NCI-H2196 (cell line): Measurements from ENCODE around the gene IQSEC3.
"Not testable (repeated sequence)": the region's sequence is repeated elsewhere in the genome, so short reads cannot be mapped to it uniquely, and the experiment has no call there.

Source experiments
- DNase-seq: peaks from one replicate; lab custom pipeline; 2025; ENCODE audit not compliant: unreplicated experiment; lab: John Stamatoyannopoulos, UW

IQSEC3 gene

DNA sequence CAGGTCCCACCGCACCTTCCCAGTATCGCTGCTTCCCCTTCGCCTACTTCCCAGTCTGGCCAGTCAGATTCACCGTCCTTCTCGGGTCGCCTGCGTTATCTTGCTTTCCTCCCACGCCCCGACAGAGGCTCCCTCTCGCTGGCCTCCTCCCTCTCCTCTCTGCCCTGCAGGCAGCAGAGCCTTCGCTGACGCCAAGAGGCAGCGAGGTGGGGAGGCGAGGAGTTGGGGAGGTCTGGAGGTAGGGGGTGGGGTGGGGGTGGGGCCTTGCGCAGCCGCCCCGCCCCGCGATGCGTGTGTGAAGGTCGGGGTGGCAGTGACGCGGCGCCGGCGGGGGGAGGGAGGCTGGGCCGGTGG lies at the start of gene IQSEC3:
Gene IQSEC3, plus strand, starts transcription at position 340 of the 354 bp plus-strand sequence. CDS start 116 bp downstream, outside the sequence.
- not testable (repeated sequence) for DNase-seq

DNA sequence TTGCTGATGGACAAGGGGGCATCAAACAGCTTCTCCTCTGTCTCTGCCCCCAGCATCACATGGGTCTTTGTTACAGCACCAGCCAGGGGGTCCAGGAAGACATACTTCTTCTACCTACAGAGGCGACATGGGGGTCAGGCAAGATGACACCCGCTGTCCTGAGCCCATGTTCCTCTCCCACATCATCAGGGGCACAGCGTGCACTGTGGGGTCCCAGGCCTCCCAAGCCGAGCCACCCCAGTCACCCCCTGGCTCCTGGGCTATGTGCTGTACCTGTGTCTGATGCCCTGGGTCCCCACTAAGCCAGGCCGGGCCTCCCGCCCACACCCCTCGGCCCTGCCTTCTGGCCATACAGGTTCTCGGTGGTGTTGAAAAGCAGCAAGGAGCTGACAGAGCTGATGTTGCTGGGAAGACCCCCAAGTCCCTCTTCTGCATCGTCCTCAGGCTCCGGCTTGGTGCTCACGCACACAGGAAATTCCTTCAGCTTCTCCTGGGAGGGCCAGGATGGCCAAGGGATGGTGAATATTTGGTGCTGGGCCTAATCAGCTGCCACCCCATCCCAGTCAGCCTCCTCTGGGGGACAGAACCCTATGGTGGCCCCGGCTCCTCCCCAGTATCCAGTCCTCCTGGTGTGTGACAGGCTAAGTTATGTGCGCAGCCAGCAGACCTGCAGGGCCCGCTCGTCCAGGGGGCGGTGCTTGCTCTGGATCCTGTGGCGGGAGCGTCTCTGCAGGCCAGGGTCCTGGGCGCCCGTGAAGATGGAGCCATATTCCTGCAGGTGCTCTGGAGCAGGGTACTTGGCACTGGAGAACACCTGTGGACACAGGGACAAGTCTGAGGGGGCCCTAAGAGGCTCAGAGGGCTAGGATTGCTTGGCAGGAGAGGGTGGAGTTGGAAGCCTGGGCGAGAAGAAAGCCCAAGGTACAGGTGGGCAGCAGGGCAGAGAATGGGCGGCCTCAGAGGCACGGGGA lies 48.9 kb upstream of the IQSEC3 start:
- DNase-seq: not testable (repeated sequence)

DNA sequence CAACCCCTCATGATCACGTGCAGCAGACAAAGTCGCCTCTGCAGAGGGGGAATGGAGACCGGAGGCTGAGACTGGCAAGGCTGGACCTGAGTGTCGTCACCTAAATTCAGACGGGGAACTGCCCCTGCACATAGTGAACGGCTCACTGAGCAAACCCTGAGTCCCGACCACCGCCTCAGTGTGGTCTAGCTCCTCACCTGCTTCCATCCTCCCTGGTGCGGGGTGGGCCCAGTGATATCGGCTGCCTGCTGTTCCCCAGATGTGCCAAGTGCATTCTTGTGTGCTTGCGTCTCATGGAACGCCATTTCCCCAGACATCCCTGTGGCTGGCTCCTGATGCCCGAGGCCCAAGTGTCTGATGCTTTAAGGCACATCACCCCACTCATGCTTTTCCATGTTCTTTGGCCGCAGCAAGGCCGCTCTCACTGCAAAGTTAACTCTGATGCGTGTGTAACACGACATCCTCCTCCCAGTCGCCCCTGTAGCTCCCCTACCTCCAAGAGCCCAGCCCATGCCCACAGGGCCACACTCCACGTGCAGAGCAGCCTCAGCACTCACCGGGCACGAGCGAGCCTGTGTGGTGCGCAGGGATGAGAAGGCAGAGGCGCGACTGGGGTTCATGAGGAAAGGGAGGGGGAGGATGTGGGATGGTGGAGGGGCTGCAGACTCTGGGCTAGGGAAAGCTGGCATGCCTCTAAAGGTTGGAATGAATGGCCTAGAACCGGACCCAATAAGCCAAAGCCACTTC lies 47.6 kb upstream of the IQSEC3 start:
- DNase-seq: not testable (repeated sequence)

DNA sequence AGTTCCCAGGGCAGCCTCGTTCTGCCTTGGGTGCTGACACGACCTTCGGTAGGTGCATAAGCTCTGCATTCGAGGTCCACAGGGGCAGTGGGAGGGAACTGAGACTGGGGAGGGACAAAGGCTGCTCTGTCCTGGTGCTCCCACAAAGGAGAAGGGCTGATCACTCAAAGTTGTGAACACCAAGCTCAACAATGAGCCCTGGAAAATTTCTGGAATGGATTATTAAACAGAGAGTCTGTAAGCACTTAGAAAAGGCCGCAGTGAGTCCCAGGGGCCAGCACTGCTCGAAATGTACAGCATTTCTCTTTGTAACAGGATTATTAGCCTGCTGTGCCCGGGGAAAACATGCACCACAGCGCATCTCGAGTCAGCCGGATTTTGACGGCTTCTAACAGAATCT lies 46.7 kb upstream of the IQSEC3 start:
- DNase-seq: not testable (repeated sequence)

DNA sequence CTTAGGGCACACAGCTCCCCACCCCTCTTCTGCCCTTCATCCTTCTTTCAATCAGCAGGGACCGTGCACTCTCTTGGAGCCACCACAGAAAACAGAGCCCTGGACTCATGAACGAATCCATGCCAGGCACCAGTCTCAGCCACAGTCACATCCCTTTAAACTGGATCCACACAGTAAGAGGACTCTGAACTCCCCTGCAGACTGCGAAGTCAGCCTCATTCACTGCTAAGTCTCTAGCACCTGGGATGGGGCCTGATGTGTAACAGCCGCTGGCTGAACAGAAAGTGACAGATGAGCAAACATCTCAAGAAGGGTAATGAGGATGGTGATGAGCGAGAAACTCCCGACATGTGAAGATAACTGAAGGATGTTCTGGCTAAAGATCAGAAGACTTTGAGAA lies 45.8 kb upstream of the IQSEC3 start:
- DNase-seq: no peak

DNA sequence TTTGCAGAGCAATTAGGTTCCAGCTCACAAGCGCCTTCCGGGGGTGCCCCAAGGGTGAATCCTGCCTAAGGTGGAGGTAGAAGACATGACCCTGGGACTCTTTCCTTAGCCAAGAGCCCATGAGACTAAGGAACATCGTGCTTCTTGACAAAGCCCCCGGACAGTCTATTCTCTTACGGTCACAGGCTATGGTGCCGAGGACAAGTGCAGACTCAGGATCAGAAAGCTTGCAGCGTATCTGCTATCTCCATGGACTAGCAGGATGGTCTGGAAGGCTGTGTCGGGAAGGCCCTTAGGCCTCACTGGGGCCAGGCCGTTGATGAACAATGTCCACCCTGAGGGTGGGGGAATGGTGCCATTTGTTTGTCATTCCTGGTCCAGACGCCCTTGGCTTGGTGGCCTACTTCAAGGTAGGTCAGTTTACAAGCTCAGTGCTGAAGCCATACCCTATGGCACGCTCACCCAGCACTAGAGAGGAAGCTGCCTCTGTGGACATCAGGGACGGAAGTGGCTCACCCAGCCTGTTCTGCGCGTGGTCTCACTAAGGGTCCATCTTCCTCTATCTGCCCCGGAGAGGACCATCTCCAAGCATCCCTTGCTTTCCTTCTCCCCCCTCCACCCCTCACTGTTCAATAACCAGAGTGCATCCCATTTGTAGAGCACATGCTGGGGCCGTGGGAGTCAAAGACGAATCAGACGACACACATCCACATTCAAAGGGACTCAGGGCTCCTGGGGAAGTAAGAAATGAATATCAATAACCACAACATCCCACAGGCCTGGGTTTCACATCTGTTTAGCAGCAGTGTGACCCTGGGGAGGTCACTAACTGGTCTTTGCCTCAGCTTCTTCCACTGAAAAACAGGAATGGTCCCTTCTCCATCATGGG lies 45.0 kb upstream of the IQSEC3 start:
- no peak for DNase-seq

DNA sequence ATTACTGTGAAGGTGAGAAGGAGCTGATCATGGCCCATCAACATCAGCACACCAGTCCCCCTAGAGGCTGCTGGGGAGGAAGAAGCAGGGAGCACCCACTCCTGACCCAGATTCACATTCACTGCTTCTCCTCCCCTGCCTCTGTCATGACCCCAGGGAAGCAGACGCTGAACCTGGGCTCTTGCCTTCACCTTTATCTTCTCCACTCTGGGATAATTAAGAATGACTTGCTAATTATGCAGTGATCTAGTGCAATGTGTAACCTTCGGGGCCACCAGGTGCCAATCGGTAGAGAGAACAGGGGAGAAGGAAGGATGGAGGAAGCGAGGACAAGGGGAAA lies 44.4 kb upstream of the IQSEC3 start:
- DNase-seq: no peak

DNA sequence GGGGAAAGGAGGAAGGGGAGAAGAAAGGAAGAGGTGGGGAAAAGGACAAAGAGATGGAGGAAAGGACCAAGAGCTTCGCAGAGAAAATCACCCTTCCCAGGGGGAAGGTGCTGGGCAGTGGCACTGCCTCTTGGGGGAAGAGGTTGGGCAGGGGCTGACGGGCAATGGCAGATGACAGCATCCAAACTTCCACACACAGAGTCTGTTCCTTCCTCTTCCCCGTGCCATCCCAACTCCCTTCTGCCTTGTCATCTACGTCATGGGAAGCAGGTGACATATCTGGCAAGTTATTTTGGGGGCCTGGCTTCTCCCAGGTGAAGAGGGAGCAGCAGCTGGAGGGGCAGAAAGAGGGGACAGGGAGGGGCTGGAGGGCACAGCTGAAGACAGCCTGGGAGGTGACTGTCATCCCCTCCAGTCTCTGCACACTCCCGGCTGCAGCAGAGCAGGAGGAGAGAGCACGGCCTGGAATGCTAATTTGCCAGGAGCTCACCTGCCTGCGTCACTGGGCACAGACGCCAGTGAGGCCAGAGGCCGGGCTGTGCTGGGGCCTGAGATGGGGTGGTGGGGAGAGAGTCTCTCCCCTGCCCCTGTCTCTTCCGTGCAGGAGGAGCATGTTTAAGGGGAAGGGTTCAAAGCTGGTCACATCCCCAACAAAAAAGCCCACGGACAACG lies 43.9 kb upstream of the IQSEC3 start:
- DNase-seq: no peak

DNA sequence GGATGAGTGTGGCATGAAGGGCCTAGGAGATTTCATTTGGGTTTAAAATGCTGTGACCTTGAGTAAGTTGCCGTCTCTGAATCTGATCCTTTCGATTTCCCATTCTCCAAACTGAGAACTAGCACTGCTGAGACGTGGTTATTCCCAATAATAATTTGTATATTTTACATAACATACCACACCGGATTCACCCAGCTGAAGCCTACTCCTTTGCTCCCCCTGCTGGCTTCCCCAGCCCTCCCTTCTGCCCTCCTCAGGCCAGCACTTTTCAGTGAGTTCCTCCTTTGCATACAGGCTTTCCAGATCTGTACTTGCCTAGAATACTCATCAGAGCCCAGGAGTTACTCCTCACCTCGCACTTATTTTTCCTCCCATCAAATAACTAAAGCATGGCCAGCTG lies 38.7 kb upstream of the IQSEC3 start:
- not testable (repeated sequence) for DNase-seq

DNA sequence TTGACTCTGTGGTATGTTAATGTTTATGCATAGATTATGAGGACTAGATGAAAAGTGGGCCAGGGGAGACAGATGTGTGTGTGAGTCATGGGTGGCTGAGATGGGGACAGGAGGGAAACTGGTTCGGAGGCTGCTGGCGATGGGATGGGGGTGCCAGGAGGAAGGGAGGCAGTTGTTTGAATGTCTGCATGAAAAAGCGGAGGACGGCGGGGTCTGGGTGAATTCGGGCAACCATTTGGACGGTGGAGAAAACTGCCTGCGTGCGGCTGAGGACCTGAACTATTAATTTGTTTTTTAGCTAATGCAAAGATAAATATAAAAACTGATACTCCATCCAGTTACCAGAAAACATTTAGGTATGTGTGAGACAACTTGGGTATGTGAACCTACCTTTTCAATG lies 27.8 kb upstream of the IQSEC3 start:
- not testable (repeated sequence) for DNase-seq

DNA sequence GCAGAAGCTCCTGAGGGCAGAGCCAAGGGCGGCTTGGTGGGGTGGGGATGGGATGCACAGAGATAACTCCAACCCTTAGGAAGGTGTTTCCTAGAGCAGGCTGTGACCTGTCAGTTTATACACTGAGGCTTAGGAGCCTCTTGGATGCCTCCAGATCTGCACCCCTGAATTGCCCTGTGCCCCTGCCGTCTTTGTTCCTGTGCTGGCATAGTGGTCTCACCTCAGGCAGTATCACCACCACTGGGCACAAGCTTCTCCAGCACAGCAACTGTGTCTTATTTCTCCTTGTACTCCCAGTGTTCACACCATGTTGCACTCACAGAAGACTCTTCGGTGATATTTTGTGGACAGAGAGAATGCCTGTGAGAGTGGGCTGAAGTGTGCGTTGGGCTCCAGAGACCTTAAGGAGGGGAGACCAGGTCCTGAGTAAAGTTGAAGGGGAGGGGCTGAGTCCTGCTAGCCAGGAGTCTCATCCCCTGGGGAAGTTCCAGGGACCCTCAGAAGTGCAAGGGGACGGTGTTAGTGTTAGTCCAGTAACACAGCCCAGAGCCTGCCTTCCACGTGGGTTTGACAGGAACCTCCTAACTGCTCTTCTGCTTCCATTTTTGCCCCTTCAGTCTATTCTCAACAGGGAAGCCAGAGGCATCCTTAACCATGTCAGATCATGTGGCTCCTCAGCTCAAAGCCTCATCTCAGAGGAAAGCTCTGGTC lies 26.9 kb upstream of the IQSEC3 start:
- not testable (repeated sequence) for DNase-seq

DNA sequence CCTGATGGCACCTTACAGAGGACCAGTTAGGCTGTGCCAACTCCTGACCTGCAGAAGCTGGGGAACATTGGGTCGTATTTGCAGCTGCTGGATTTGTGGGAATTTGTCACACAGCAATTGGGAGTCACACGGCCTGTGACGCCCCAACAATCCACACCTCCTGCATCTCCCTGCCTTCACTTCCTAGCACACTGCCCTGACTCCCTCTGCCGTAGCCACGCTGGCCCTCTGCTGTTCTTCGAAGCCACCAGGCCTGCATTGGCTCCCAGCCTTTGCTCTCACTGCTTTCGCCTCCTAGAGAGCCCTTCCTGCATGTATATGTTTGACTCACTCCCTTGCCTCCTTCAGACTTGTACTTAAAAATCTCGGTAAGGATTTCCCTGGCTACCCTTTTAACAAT lies 22.2 kb upstream of the IQSEC3 start:
- DNase-seq: not testable (repeated sequence)

DNA sequence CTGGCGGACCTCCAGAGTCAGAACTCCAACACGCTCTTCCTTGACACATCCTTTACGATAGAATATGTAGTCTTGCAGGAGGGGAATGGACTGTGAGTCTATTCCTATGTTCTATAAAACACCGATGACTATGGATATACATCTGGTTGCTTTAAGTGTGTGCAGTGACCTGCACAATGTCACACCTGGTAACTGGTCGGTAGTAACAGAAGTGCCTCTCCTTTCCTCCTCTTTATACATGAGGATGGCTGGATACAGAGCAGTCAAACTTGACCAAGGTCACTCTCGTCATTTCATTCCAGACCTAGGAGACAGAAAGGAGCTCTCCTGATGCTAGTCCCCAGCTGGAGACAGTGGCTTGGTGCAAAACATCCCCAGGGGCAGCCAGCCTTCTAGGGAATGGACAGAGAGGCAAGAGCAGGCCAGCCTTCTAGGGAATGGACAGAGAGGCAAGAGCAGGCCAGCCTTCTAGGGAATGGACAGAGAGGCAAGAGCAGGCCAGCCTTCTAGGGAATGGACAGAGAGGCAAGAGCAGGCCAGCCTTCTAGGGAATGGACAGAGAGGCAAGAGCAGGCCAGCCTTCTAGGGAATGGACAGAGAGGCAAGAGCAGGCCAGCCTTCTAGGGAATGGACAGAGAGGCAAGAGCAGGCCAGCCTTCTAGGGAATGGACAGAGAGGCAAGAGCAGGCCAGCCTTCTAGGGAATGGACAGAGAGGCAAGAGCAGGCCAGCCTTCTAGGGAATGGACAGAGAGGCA lies 21.2 kb upstream of the IQSEC3 start:
- DNase-seq: not testable (repeated sequence)

DNA sequence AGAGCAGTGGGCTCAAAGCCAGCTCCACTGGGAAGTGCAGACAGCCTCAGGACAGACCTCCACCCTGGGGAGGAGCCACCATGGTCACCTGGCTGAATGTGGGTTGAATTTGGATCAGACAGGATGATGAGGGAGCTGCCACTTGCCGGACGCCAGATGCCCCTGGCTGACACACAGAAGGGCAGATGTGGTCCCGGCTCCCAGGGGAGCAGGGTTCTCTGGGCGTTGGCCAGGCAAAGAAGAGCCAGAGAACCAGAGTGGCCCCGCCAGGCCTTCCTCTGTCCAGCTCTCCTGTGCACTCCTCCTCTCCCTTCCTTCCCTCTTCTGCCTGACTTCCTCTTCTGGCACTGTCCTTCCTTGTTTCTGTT lies 20.6 kb upstream of the IQSEC3 start:
- DNase-seq: not testable (repeated sequence)

DNA sequence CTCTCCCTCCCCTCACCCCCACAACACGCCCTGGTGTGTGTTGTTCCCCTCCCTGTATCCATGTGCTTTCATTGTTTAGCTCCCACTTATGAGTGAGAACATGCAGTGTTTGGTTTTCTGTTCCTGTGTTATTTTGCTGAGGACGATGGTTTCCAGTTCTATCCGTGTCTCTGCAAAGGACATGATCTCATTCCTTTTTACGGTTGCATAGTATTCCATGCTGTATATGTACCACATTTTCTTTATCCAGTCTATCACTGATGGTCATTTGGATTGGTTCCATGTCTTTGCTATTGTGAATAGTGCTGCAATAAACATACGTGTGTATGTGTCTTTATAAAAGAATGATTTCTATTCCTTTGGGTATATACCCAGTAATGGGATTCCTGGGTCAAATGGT lies 20.0 kb upstream of the IQSEC3 start:
- not testable (repeated sequence) for DNase-seq

DNA sequence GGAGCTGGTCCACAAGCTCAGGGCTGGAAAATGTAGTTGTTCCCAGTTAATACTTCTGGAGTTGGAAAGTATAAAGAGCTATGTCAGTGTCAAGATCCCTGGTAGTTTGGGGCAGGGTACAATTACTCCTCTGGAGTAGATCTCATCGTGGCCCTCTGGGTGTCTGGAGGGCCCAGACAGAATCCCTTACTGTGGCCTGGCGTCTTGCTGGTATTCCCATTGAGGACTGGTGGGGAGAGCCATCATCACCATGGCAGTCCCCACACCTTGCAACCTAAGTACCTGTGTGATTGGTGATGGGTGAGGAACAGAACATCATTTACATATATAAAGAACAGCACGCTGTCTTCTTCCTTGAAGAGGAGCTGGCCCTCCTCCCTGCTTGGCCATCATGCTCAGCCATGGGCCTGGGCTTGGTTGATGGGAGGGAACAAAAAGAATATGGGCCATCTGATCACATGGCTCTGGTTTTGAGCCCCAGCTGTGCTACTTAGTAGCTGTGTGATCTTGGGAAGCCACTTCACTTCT lies 18.8 kb upstream of the IQSEC3 start:
- not testable (repeated sequence) for DNase-seq

DNA sequence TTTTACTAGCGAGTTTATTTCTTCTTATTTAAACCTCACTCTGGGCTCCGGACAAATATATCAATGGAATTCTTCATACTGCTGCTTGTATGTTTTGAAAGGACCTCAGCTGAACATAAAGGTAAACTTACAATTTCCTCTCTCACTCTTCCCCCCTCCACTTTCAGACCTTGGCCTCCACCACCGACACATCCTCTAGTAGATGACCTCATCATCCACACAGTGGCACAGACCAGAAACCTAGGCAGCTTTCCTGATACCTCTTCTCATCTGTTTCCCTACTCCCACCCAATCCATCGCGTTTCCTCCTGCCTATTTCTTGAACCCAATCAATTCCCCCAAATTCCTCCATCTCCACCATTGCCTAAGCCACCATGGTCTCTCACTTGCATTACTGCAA lies 17.4 kb upstream of the IQSEC3 start:
- DNase-seq: not testable (repeated sequence)

DNA sequence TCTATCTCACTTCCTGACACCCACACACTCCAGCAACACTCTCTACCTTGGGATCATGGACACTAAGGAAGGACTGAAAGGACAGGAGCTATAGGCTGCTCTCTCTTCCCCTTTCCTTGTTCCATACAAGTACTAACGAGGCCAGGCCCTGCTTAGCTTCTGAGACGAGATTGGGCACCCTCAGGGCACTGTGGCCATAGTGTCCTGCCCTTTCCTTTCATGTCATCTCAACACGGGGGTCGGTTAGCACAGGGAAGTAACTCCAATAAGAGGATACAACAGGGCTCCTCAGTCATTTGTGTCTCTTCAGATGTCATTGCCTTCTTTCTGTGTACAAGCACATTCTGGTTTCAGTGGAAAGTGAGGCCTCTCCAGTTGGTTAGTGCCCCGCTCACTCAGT lies 15.5 kb upstream of the IQSEC3 start:
- not testable (repeated sequence) for DNase-seq

DNA sequence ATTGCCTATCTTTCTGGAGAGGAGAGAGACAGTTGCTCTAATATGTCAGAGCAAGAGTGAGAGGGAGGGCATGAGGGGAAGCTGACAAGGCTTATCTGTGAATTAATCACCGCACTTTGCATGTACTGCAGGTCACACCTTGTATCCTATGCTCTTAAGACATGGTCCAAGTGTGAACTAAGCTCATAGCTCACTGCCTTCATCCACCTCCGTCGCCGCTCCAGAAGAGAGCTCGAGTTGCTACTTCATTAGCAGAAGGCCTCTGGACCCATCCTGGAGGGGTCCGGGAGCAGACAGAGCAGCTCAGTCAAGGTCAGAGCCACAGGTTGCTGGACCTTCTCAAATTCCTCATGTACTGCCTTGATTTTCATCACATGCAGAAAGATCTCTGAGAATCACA lies 14.6 kb upstream of the IQSEC3 start:
- DNase-seq: not testable (repeated sequence)
